HEK293 (cell line): ENCODE results near the gene SPATA33.

Experiments used
- CTCF ChIP-seq: fragments of 450-650 bp; formaldehyde crosslinking; IDR thresholded peaks from 2 replicates; pipeline ENCODE4 v1.5.1; 2016; ENCODE audit warnings: missing biosample characterization, missing genetic modification characterization
- PRDM10 ChIP-seq: fragments of 450-650 bp; formaldehyde crosslinking; IDR thresholded peaks from 2 replicates; pipeline ENCODE4 v1.5.1; 2016; ENCODE audit warnings: missing biosample characterization, missing genetic modification characterization
- SP2 ChIP-seq: fragments of 450-650 bp; formaldehyde crosslinking; IDR thresholded peaks from 2 replicates; pipeline ENCODE4 v1.5.1; 2016; ENCODE audit warnings: missing biosample characterization, missing genetic modification characterization
- ZNF521 ChIP-seq: fragments of 450-650 bp; formaldehyde crosslinking; IDR thresholded peaks from 2 replicates; pipeline ENCODE4 v1.5.1; 2017; ENCODE audit warnings: missing biosample characterization, mild to moderate bottlenecking, missing genetic modification characterization
- ZSCAN4 ChIP-seq: fragments of 450-650 bp; formaldehyde crosslinking; IDR thresholded peaks from 2 replicates; pipeline ENCODE4 v1.5.1; 2017; ENCODE audit warnings: missing biosample characterization, missing genetic modification characterization

GRCh38 chr16:89716493-89716892 is 58.9 kb downstream of the SPATA33 start:
- TF ChIP-seq PRDM10 (tag by site-specific recombination) (no peak), CTCF (no peak), ZSCAN4 (tag by site-specific recombination) (no peak), ZNF521 (tag by site-specific recombination) (no peak), SP2 (tag by site-specific recombination) (no peak)
